Peyer's patch (tissue), 4 donors: ENCODE measurements around the gene RELB. TPM values are rescaled to one million over a fixed set of nuclear protein-coding genes. Genes with fewer than 3 reads are reported as not detected.

Experiments used
- DNase-seq, 3 donors: peaks; one replicate each; pipeline ENCODE4 v3.0.0-alpha.2; 2017 to 2019
- H3K27ac ChIP-seq, 4 donors: fragments of 200-600 bp; sonication (generic); one replicate each; pipeline ENCODE4 v1.5.1; 2016 to 2019
- H3K27me3 ChIP-seq, 2 donors: fragments of 200-600 bp; sonication (generic); one replicate each; pipeline ENCODE4 v1.5.1; 2019
- H3K36me3 ChIP-seq, 3 donors: fragments of 200-600 bp; sonication (generic); one replicate each; pipeline ENCODE4 v1.5.1; 2016 to 2019
- H3K4me1 ChIP-seq, 4 donors: fragments of 200-600 bp; sonication (generic); one replicate each; pipeline ENCODE4 v1.5.1; 2016 to 2019
- H3K4me3 ChIP-seq, 4 donors: fragments of 200-600 bp; sonication (generic); 1 replicate in 3 of 4; 2 replicates in 1 of 4; pipeline ENCODE4 v1.5.1; 2016 to 2019; ENCODE audit warnings: mild to moderate bottlenecking in 1 of 4
- H3K9me3 ChIP-seq, 4 donors: fragments of 200-600 bp; sonication (generic); one replicate each; pipeline ENCODE4 v1.5.1; 2016 to 2019; ENCODE audit warnings: mild to moderate bottlenecking in 1 of 4
- CTCF ChIP-seq, 6 experiments: fragments of 450-650 bp in 4 of 6; fragments of 200-600 bp in 2 of 6; sonication (generic) in 1 of 6; IDR thresholded peaks; one replicate each; pipeline ENCODE4 v1.5.1; 2017 to 2019; ENCODE audit warnings: antibody characterized with exemption in 6 of 6, mild to moderate bottlenecking in 3 of 6, moderate library complexity in 1 of 6
- POLR2A ChIP-seq, 2 donors: fragments of 450-650 bp; IDR thresholded peaks; one replicate each; pipeline ENCODE4 v1.5.1; 2017; ENCODE audit warnings: antibody characterized with exemption in 2 of 2, mild to moderate bottlenecking in 2 of 2, moderate library complexity in 2 of 2
- small RNA-seq, 2 donors: library from RNA; depleted of rRNA; stranded (forward); fragments of <200 nt; gene quantifications; one replicate each; pipeline ENCODE3, GENCODE V24; 2016
- total RNA-seq, 4 donors: library from RNA; depleted of rRNA; stranded (reverse); fragments of >200 nt; gene quantifications; one replicate each; pipeline ENCODE4 v1.1.0, GENCODE V29; 2016

The RELB gene
- total RNA-seq, 4 donors from 2014 or later, result 13.3 to 49.8 (median 20.4) TPM

- Histone ChIP-seq H3K36me3 (peaks cover 0 to 19% (median 0%) of the 10 kb centered on the region in 3 donors), H3K4me1 (peaks cover 0 to 43% (median 17%) of the 10 kb centered on the region in 4 donors), H3K9me3 (no peaks in the 10 kb centered on the region), H3K4me3 (peak overlapping the region; percentile 62 to 86 (median 75)), H3K27me3 (no peaks in the 10 kb centered on the region), H3K27ac (peak overlapping the region; percentile 73 to 89 (median 78))
- DNase-seq, result no peak
- TF ChIP-seq POLR2A (IDR thresholded peaks at IDR 0.05), result peak in 1 of 2 donors; percentile 19
- no peak for TF ChIP-seq CTCF (IDR thresholded peaks at IDR 0.05)
Measured at GRCh38 chr19:45079911-45080370, 78.7 kb downstream of the RELB start.

DNA sequence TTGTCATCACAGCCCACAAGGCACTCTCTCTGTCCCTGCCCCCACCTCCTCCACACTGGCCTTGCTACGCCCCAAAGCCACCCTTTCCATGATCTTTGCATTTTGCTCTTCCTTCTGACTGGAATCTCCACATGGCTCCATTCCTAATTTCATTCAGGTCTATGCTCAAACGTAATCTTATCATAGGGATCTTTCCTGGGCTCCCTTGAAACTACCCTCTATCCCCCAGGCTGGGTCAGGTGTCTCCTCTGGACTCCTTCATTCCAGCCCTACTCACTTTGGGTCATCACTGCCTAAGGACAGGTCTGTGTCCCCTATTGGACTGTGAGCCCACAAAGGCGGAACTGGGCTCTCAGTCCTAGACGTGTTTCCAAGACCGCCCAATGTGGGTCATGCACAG is 80.9 kb downstream of the RELB start:
- no peaks in the 10 kb centered on the region for H3K27me3 ChIP-seq
- no peak overlapping the region for H3K27ac ChIP-seq
- peaks cover 0 to 25% (median 0%) of the 10 kb centered on the region in 3 donors for H3K36me3 ChIP-seq
- no peaks in the 10 kb centered on the region for H3K9me3 ChIP-seq
- H3K4me3 ChIP-seq, result no peak overlapping the region
- no peak for DNase-seq
- peaks cover 0 to 25% (median 10%) of the 10 kb centered on the region in 4 donors for H3K4me1 ChIP-seq
- no peak for TF ChIP-seq CTCF (IDR thresholded peaks at IDR 0.05)
- TF ChIP-seq POLR2A (IDR thresholded peaks at IDR 0.05), result no peak

DNA sequence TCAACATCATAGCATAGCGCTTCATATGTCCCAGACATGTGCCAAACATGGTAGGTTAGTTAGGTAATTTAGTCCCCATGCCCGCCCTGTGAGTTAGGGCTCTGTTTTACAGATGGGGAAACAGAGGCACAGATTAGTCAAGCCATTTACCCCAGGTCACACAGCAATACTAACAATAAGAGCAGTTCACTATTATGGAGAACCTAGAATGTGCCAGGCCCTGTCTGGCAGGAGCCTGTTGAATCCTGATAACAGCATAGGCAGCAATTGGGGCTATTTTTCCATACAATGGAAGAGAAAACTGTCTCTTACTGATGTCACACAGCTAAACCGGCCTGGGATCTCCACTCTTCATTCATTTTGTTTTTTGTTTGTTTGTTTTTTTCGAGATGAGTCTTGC is 85.2 kb downstream of the RELB start:
- Histone ChIP-seq H3K4me3 (no peak overlapping the region), H3K9me3 (no peaks in the 10 kb centered on the region), H3K27me3 (no peaks in the 10 kb centered on the region), H3K36me3 (peaks cover 0 to 30% (median 0%) of the 10 kb centered on the region in 3 donors), H3K4me1 (peaks cover 0 to 28% (median 0%) of the 10 kb centered on the region in 4 donors), H3K27ac (no peak overlapping the region)
- DNase-seq, result no peak
- no peak for TF ChIP-seq CTCF (IDR thresholded peaks at IDR 0.05)
- TF ChIP-seq POLR2A (IDR thresholded peaks at IDR 0.05), result no peak

GRCh38 chr19:45087531-45087930 is 86.3 kb downstream of the RELB start:
- no peaks in the 10 kb centered on the region for H3K27me3 ChIP-seq
- no peaks in the 10 kb centered on the region for H3K9me3 ChIP-seq
- peaks cover 0 to 28% (median 0%) of the 10 kb centered on the region in 4 donors for H3K4me1 ChIP-seq
- DNase-seq, result peak in 2 of 3 donors; percentile 48 to 69
- H3K4me3 ChIP-seq, result no peak overlapping the region
- H3K27ac ChIP-seq, result peak overlapping the region in 2 of 4 donors; percentile 12 to 27
- TF ChIP-seq CTCF (IDR thresholded peaks at IDR 0.05), result no peak
- no peak for TF ChIP-seq POLR2A (IDR thresholded peaks at IDR 0.05)
- H3K36me3 ChIP-seq, result peaks cover 0 to 20% (median 0%) of the 10 kb centered on the region in 3 donors

Small RNA genes lying within 50 kb of the gene (small RNA-seq; reads per million reads assigned to genes)
- 0 reads per million in 2 donors for gene RNU6-611P

Other genes with a start within 250 kb of the RELB start
- gene CBLC, start 223.6 kb upstream of the RELB start, total RNA-seq, result 100 to 1,000 TPM in 3 of 4 donors, 10 to 100 TPM in 1; 84.2 to 197 (median 132) TPM
- 10 to 100 TPM; 32.2 to 40.2 (median 37.1) TPM for gene BCAM, start 192.4 kb upstream of the RELB start, total RNA-seq
- gene NECTIN2, start 155.2 kb upstream of the RELB start, total RNA-seq, result 100 to 1,000 TPM in 3 of 4 donors, 10 to 100 TPM in 1; 25.6 to 171 (median 122) TPM
- 10 to 100 TPM; 32.6 to 45.7 (median 37.5) TPM for gene TOMM40, start 110.2 kb upstream of the RELB start, total RNA-seq
- gene APOE, start 95.7 kb upstream of the RELB start, total RNA-seq, result 100 to 1,000 TPM in 1 of 4 donors, 10 to 100 TPM in 3; 24.2 to 203 (median 51.6) TPM
- gene APOC1, start 86.9 kb upstream of the RELB start, total RNA-seq, result 100 to 1,000 TPM in 1 of 4 donors, 10 to 100 TPM in 1, 1 to 10 TPM in 1, not detected in 1; 3.9 to 107 (median 14.2) TPM
- not detected for gene APOC4, start 59.2 kb upstream of the RELB start, total RNA-seq
- 10 to 100 TPM in 2 of 4 donors, 1 to 10 TPM in 2; 4.5 to 13.8 (median 9.5) TPM for gene APOC2, start 55.4 kb upstream of the RELB start, total RNA-seq
- gene CLPTM1, start 46.1 kb upstream of the RELB start, total RNA-seq, result 100 to 1,000 TPM in 3 of 4 donors, 10 to 100 TPM in 1; 95.7 to 156 (median 125) TPM
- gene CLASRP, start 37.6 kb downstream of the RELB start, total RNA-seq, result 100 to 1,000 TPM in 3 of 4 donors, 10 to 100 TPM in 1; 94.2 to 310 (median 147) TPM
- 1 to 10 TPM in 3 of 4 donors, not detected in 1; 2.1 to 5.5 (median 5.4) TPM for gene ZNF296, start 75.0 kb downstream of the RELB start, total RNA-seq
- gene GEMIN7, start 77.8 kb downstream of the RELB start, total RNA-seq, result 10 to 100 TPM in 3 of 4 donors, not detected in 1; 28.7 to 34.2 (median 29.6) TPM
- gene PPP1R37, start 91.7 kb downstream of the RELB start, total RNA-seq, result 10 to 100 TPM; 41.8 to 75.1 (median 54.2) TPM
- under 1 TPM in 2 of 4 donors, not detected in 2; 0.35 to 0.40 TPM for gene NKPD1, start 159.5 kb downstream of the RELB start, total RNA-seq
- gene TRAPPC6A, start 176.8 kb downstream of the RELB start, total RNA-seq, result 10 to 100 TPM; 11.4 to 58.6 (median 21.6) TPM
- gene BLOC1S3, start 177.3 kb downstream of the RELB start, total RNA-seq, result 10 to 100 TPM in 2 of 4 donors, 1 to 10 TPM in 2; 6.6 to 18.0 (median 10.3) TPM
- 1 to 10 TPM; 1.5 to 8.3 (median 1.5) TPM for gene EXOC3L2, start 243.9 kb downstream of the RELB start, total RNA-seq
- 10 to 100 TPM in 3 of 4 donors, 1 to 10 TPM in 1; 8.1 to 63.5 (median 23.4) TPM for gene MARK4, start 249.8 kb downstream of the RELB start, total RNA-seq